Hindlimb muscle (tissue), 1 donor: ENCODE data around the gene ECT2. TPM values are rescaled to one million over a fixed set of nuclear protein-coding genes. Genes with fewer than 3 reads are reported as not detected.
"Not testable (repeated sequence)": the region's sequence is repeated elsewhere in the genome, so short reads cannot be mapped to it uniquely, and the experiment has no call there.

Source experiments
- DNase-seq: peaks from one replicate; pipeline ENCODE4 v3.0.0-alpha.2; 2013
- polyA plus RNA-seq: library from polyadenylated mRNA; unstranded; fragments of 120-200 nt; gene quantifications from one replicate; pipeline ENCODE4 v1.2.1, GENCODE V29; 2013; ENCODE audit not compliant: insufficient read length

ECT2 gene
- polyA plus RNA-seq, 1 donor = 12.1 TPM

DNA sequence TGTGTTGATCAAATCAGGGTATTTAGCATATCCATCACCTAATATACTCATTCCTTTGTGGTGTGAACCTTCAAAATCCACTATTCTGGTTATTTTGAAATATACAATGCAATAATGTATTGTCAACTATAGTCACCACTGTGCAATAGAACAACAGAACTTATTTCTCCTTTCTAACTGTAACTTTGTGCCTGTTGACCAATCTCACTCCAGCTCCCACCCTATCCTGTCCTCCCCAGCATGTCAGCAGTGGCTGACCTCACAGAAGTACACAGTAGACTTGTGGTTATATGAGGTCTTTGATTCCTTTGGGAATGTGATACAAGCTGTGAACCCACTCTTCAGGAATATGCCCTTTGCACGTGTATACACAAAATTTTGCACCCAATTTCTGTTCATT, 64.2 kb downstream of the ECT2 start:
- DNase-seq = no peak

DNA sequence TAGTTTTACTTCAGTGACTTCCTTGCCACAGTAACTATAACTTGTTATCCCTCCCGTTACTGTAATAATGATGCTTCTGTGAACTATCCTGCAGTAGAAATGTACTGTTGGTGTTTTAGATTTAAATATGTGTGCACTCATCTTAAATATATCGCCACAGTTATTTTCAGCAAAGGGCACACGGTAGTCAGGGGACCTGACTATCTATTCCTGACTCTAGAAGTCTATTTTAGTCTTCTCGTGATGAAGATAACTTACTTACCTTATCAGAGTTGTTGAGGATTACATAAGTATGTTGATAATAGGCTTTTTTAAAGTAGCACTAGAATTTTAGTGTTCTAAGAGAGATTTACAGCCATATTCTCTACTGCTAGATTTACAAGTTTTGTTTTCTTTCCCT, 65.3 kb downstream of the ECT2 start:
- no peak for DNase-seq

DNA sequence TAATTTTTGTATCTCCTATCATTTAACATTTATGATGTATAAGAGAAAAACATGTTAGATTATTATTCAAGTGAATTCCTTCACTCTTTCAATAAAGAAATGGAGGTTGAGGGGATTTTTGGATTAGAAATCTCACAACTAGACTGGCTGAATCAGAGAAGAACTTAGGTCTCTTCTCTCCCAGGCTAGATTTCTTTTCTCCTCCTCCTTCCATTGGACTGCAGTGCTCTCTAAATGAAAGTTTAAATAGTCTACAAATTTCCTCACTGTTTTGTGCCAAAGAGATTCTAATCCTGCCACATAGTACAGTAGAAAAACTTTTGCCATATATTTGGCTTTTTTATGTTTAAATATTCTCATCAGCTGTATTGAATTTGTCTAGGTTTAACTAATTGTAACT, 65.8 kb downstream of the ECT2 start:
- no peak for DNase-seq

DNA sequence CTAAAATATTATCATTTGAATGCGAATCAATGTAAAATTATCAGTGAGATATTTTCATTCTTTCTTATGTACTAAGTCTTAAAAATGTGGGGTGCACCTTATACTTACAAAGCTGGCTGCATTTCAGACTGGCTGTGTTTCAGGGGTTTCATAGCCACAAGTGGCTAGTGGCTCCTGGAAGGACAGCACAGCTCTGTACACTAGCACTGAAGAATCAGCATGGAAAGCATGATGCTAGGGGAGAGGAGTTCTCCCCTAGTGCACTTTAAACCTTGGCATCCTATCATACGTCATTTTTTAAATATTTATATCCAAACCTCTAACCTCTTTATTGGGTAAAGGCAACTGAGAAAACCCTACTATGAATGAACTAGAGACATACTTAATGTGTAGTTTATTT, 66.4 kb downstream of the ECT2 start:
- no peak for DNase-seq

DNA sequence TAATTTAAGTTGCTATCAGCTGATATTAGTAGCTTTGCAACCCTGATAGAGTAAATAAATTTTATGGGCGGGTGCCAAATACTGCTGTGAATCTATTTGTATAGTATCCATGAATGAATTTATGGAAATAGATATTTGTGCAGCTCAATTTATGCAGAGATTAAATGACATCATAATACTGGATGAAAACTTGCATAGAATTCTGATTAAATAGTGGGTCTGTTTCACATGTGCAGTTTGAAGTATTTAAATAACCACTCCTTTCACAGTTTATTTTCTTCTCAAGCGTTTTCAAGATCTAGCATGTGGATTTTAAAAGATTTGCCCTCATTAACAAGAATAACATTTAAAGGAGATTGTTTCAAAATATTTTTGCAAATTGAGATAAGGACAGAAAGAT, 70.0 kb downstream of the ECT2 start:
- DNase-seq = no peak

DNA sequence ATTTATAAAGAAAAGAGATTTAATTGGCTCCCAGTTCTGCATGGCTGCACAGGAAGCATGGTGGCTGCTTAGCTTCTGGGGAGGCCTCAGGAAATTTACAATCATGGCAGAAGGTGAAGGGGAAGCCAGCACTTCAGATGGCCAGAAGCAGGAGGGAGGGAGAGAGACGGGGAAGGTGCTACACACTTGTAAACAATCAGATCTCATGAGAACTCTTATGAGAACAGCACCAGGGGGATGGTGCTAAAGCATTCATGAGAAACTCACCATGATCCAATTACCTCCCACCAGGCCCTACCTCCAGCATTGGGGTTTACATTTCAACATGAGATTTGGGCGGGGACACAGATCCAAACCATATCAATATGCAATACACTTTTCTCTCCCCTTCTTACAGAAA, 73.7 kb downstream of the ECT2 start:
- no peak for DNase-seq

DNA sequence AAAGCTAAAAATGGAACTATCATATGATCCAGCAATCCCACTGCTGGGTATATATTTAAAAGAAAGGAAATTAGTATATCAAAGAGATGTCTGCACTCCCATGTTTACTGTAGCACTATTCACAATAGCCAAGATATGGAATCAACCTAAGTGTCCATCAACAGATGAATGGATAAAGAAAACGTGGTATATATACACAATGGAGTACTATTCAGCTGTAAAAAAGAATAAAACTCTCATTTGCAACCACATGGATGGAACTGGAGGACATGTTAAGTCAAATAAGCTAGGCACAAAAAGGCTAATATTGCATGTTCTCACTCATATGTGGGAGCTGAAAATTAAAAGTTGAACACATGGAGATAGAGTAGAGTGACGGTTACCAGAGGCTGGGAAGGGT, 76.7 kb downstream of the ECT2 start:
- not testable (repeated sequence) for DNase-seq

DNA sequence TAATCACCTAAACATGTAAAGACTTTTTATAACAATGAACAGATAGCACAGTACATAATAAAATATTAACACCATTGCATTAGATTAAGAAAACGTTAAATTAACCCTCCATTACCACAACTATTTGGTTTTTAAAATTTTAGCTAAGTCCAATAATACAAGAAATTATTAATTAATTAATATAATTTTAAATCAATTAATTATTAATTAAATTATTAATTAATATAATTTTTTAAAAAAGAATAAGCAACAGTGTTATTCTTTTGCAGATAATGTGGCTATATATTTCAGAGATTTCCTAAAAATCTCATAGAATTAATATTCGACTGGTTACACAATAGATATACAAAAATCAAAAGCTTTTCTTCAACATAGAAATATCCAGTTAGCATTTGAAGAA, 82.5 kb downstream of the ECT2 start:
- DNase-seq = no peak

DNA sequence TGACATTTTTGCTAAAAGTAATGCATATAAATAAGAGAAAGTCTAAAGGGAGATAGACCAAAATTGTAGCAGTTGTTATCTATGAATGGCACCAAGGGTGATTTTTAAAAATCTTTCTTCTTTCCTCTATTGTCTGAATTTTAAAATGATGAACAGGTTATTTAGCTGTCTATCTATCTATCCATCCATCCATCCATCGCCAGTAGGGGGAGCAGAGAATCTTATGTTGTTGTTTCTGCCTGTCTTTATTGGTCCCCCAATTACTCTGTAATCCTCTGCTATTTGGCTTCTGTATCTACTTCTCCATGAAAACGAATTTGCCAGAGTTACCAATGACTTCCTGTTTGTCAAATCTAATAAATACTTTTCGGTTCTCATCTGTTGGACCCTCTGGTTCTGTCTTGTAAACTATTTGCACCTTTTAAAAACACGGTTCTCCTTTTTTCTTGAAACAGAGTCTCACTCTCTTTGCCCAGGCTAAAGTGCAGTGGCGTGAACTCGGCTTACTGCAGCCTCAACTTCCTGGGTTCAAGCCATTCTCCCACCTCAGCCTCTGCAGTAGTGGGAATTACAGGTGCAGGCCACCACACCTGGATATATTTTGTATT, 86.0 kb downstream of the ECT2 start:
- DNase-seq = peak; percentile 25

DNA sequence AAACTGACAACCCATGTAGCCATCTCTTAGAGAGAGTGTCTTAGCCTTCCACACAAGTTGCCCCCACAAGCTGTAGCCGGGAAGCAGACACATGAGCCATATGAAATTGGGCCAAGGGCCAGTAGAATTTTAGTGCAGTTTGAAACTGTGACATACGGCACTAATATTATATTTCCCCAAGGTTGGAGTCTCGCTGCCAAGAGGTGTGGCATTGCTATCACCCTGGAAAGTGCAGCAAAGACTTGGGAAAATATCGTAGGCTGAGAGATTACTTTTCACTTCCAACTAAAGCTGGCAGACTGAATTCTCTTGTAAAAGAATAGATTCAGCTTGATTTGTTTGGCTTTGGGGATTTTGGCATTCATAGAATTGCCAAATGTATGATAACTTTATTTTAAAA, 89.2 kb downstream of the ECT2 start:
- DNase-seq = no peak

DNA sequence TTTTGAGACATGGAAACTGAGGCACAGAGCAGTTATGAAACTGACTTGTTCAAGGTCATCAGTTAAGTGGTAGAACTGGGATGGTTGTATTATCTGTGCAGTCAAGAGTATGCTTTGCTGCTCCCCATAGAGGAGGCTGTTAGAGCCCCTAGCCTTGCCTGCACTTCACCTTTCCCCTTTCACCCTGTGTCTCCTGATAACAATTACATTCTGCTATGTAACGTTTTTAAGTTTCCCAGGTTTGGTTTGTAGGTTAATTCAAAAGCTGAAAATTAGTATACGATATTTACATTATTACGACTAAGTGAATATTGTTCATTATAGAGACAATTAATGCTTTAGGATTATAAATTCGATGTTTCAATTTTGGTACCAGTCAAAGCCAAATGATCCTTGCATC, 89.9 kb downstream of the ECT2 start:
- DNase-seq = no peak

DNA sequence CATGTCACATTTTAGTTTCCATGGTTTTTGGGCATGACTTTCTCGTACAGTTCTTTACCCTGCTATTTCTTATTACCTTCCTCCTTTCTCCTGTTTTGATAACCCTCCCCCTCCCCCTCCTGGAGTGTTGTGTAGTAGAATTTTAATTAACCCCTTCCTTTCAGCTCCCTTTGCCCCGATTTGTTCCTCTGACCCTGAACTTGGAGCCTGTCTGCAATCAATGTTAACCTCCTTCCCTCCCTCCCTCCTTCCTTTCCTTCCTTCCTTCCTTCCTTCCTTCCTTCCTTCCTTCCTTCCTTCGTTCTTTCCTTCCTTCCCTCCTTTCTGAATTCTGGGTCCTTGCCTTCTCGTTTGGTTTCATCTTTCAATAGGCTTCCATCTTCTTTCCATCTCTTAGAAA, 90.4 kb downstream of the ECT2 start:
- no peak for DNase-seq

DNA sequence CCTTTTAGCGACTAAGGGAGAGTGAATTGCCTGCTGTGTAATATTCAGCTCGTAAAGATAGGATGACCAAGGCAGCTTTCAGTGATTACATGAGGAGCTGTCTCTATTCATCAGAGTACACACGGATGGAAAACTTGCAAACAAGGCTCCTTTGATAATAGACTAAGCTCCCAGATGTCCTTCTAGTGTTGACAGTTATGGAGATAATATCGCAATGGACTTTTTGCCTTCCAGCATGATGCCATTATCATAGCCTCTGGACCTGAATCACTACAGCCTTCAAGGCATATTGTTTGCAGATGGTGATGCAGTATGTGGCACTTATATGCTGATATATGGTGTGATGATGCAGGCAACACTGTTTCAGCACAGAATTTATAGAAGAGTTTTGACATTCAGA, 93.9 kb downstream of the ECT2 start:
- DNase-seq = no peak

DNA sequence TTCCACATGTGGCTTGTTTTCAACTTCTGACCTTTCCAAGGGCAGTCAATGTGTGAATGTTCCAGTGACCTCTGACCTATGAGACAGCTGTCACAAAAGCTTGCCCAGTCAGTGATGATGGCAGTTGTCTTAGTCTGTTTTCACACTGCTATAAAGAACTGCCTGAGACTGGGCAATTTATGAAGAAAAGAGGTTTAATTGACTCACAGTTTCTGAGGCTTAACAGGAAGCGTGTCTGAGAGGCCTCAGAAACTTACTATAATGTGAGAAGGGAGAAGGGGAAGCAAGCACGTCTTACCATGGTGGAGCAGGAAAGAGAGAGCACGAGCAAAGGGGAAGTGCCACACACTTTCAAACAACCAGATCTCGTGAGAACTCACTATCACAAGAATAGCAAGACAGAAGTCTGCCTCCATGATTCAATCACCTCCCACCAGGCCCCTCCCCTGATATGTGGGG, 95.6 kb downstream of the ECT2 start:
- no peak for DNase-seq

DNA sequence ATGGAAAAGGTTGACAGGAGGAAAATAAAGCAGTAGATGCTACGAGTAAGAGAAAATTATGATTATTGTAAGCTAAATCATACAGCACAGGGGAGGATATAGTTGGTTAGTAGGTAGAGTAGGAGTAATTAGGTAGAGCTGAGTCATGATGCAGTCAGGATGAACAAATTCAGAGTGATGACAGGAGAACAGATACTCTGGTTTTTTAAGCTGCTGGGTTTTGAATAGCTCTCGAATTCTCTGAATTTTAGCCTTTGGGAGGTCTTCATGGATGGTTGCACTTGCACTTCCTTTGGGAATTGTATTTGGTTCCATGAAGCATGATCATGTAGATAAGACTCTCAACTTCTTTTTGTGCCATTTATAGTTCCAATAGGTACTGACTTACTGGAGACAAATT, 96.2 kb downstream of the ECT2 start:
- no peak for DNase-seq

DNA sequence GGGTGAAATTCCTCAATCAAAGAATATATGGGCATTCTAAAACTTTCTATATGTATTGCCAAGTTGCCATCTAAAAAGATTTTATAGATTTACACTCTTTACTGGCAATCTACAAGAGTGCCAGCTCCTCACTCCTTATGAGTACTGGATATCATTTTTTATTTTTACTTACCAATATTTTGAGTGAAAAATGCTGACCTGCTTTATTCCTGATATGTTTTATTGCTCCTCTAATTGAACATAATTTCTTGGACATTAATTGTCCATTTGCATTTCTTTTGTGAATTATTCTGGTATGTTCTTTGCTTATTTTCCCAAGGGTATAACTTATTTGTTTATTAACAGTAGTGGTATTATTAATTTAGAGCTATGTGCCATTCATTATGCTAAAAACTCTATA, 96.8 kb downstream of the ECT2 start:
- no peak for DNase-seq

DNA sequence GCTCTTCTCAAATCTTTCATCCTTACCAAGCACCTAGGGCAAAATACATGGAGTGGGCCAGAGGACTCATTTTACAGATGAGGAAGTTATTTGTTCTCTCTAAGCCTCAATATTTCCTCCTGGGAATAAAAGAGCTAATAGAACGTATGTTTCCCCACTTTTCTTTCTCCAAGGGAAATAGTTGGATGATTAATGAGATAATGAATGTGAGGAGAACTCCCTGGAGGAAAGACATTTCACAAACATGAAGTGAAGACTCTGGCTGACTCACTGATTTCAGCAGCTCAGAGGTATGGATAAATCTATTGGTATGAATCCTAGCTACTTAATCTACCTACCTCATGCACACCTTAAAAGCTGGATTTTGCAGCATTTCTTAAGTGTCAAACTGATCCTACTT, 98.4 kb downstream of the ECT2 start:
- DNase-seq = no peak

DNA sequence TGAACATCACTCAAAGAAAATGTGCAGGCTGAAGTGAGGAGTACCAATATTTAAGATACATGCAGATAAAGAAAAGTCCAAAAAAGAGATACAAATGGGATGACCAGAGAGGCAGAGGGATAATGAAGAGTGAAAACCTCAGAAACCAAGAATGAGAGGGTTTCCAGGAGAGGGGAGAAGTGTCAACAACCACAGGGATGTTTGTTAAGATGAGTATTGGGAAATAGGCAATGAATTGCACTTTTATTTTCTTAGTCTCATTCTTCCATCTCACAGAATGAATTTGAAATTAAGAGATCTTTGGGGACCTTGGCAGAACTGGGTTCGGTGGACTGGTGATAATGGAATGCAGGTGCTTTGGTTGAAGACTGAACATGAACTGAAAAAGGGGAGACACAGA, 102.5 kb downstream of the ECT2 start:
- DNase-seq = no peak

DNA sequence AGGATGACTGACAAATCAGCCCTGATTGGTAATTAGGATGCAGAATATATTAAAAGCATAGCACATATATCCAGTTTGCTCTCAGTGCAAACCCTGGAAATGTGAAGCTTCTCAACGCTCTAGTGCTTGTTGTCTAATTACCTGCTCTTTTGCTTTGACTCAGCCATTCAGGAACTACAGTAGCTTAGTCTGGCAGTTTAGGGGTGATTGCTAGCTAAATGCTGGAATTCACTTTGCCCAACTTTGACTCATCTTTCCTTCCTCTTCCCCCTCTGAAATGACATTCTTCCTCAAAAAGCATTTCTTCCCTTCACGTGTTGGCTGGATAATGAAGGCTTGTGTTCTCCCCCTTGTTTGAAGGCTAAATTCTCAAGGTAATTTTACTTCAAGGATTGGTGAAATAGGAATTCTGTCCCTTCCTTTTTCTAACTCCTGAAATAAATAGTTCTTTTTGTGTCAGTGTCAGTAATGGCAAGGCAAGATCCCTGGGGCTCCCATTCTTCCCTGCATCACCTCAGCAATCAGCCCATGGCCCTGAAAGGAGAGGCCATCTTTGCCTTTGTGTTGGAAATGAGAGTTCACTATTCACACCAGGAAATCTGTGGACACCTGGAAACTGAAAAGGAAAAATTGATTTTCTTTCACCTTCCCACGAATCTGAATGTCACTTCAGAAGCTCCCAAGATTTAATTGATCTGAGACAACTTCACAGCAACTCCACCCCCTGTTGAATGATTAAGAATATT, 103.6 kb downstream of the ECT2 start:
- DNase-seq = no peak

DNA sequence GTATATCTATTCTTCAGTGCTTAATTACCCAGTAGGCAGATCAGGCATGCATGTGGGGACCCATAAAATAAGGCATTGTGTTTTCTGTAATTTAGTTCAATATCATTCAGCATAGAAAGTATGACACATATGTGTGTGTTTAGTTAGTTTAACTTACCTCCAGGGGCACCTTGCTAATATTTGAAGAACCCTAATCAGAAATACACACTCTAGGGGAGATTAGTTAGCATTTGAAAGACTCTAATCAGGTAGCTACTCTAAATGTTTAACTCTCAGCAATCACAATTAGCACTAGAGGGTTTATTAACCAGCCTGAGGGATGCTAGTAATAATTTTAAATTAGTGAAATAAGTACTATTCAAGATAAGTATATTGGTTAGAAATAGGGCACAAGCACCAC, 104.5 kb downstream of the ECT2 start:
- no peak for DNase-seq

DNA sequence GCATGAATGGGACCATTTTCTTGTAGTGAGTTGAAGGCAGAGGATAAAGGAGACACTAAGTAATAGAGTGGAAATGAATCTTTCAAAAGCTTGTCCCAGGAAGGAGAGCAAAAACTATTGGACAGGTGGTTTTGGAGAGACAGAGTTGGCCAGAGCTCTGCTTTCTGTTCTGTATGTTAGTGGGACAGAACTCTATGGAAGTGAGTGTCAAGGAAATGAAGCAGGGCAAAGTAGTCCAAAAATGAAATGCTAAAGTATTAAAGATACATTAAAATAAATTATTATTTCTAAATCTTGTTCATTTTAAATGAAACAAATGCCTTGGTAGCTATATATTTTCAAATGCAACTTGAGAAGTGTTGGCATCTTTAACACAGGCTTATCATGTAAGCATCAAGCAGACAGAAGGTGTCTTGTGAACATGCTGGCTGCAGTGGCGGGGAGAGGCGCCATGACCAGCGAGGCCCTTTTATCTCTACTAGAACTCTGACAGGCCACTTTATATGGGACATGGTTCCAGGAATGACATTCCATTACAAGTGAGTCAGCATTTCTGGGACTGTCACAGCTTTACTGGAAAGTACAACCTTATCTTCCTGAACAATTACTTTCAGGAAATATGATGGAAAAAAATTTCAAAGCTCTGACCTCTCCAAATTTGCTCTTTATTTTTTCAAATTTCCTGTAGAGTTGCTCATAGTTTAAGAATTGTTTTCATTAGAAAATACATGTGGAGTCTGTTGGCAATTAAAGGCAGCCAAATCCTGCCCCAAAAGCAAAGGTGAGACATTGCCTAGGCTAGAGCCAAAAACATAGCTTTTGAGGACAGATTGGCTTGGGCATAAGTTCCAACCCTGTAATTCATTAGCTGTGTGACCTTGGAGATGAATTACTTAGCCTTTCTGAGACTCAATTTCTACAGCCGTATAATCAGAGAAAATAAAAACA, 106.5 kb downstream of the ECT2 start:
- DNase-seq = no peak

DNA sequence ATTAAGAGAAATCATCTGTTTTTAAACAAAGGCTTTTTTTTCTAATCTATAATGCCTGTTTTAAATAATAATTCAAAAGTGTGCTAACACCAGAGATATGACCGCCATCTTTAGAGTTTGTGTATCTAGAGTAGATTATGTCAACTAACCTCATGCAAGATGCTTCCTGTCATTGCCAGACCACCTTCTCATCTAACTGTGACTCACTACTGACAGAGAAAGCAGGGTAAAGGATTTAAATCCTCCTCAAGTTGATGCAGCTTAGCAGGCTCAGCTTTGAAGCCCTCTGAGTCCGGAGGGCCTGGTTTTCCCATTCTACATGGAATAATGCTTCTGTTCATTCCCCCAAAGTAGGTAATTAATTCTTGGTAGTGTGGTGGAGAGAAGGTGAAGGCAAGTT, 108.5 kb downstream of the ECT2 start:
- DNase-seq = no peak

DNA sequence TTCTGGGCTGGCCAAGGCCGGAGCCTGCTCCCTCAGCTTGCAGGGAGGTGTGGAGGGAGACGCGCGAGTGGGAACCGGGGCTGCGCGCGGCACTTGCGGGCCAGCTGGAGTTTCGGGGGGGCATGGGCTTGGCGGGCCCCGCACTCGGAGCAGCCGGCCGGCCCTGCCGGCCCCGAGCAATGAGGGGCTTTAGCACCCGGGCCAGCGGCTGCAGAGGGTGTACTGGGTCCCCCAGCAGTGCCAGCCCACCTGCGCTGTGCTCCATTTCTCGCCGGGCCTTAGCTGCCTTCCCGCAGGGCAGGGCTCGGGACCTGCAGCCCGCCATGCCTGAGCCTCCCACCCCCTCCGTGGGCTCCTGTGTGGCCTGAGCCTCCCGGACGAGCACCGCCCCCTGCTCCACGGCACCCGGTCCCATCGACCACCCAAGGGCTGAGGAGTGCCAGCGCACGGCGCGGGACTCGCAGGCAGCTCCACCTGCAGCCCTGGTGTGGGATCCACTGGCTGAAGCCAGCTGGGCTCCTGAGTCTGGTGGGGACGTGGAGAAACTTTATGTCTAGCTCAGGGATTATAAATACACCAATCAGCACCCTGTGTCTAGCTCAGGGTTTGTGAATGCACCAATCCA, 116.3 kb downstream of the ECT2 start:
- DNase-seq = not testable (repeated sequence)
